Astrocyte (in vitro differentiated cells and primary cell): ENCODE results near the gene PROSER1. TPM values are rescaled to one million over a fixed set of nuclear protein-coding genes. Genes with fewer than 3 reads are reported as not detected.
"Not testable (repeated sequence)": the region's sequence is repeated elsewhere in the genome, so short reads cannot be mapped to it uniquely, and the experiment has no call there.

Experiments
- DNase-seq: peaks from one replicate; pipeline ENCODE4 v3.0.0-alpha.2; 2010; ENCODE audit warnings: low read depth
- FAIRE-seq: peaks from 2 replicates; lab custom pipeline; 2011; peaks lifted over from hg19 to GRCh38; lab: Jason Lieb, UNC
- H2AFZ ChIP-seq: 2 replicates; pipeline ENCODE4 v1.6.0; 2012; ENCODE audit warnings: low read depth, low read length, inconsistent platforms
- H3K27ac ChIP-seq: 2 replicates; pipeline ENCODE4 v1.5.1; 2011; ENCODE audit warnings: low read depth, low read length, inconsistent platforms
- H3K27me3 ChIP-seq: 2 replicates; pipeline ENCODE4 v1.6.0; 2011; ENCODE audit warnings: low read length, inconsistent platforms; ENCODE audit not compliant: insufficient read depth
- H3K36me3 ChIP-seq: 2 replicates; pipeline ENCODE4 v1.5.1; 2011; ENCODE audit warnings: low read length, inconsistent platforms; ENCODE audit not compliant: insufficient read depth
- H3K4me1 ChIP-seq: 2 replicates; pipeline ENCODE4 v1.5.1; 2011; ENCODE audit warnings: low read length, inconsistent platforms; ENCODE audit not compliant: insufficient read depth
- H3K4me2 ChIP-seq: 2 replicates; pipeline ENCODE4 v1.6.0; 2012; ENCODE audit warnings: low read length, inconsistent platforms
- H3K4me3 ChIP-seq: 2 replicates; pipeline ENCODE4 v1.5.1; 2011; ENCODE audit warnings: low read depth, mild to moderate bottlenecking, low read length, inconsistent platforms; ENCODE audit not compliant: insufficient read depth
- H3K79me2 ChIP-seq: 2 replicates; pipeline ENCODE4 v1.6.0; 2012; ENCODE audit warnings: mild to moderate bottlenecking, low read length, inconsistent platforms; ENCODE audit not compliant: insufficient read depth
- H3K9ac ChIP-seq: 2 replicates; pipeline ENCODE4 v1.6.0; 2012; ENCODE audit warnings: mild to moderate bottlenecking, low read length, inconsistent platforms
- H3K9me3 ChIP-seq: 2 replicates; pipeline ENCODE4 v1.5.1; 2012; ENCODE audit warnings: low read depth, mild to moderate bottlenecking, low read length, inconsistent platforms; ENCODE audit not compliant: insufficient read depth
- H4K20me1 ChIP-seq: 2 replicates; pipeline ENCODE4 v1.6.0; 2012; ENCODE audit warnings: low read length, inconsistent platforms; ENCODE audit not compliant: insufficient read depth
- H3K27ac Mint-ChIP-seq: one replicate; pipeline ENCODE4 v1.8.0; 2021; ENCODE audit warnings: mild to moderate bottlenecking, mixed read lengths; ENCODE audit not compliant: unreplicated experiment
- H3K27me3 Mint-ChIP-seq: one replicate; pipeline ENCODE4 v1.8.0; 2021; ENCODE audit warnings: low read depth, mixed read lengths; ENCODE audit not compliant: unreplicated experiment
- H3K36me3 Mint-ChIP-seq: one replicate; pipeline ENCODE4 v1.8.0; 2021; ENCODE audit warnings: low read depth, mixed read lengths; ENCODE audit not compliant: unreplicated experiment
- H3K4me1 Mint-ChIP-seq: one replicate; pipeline ENCODE4 v1.8.0; 2021; ENCODE audit warnings: low read depth, mixed read lengths; ENCODE audit not compliant: unreplicated experiment
- H3K4me3 Mint-ChIP-seq: one replicate; pipeline ENCODE4 v1.8.0; 2021; ENCODE audit warnings: mild to moderate bottlenecking, moderate library complexity, mixed read lengths; ENCODE audit not compliant: unreplicated experiment
- H3K9me3 Mint-ChIP-seq: one replicate; pipeline ENCODE4 v1.8.0; 2021; ENCODE audit warnings: mild to moderate bottlenecking, mixed read lengths; ENCODE audit not compliant: unreplicated experiment
- EZH2 ChIP-seq: IDR thresholded peaks from 2 replicates; pipeline ENCODE4 v1.6.1; 2012; ENCODE audit warnings: mild to moderate bottlenecking, low read length, inconsistent platforms; ENCODE audit not compliant: insufficient read depth
- total RNA-seq: library from RNA; stranded (reverse); gene quantifications from 2 replicates; pipeline ENCODE4 v1.2.1, GENCODE V29; 2021
- TF ChIP-seq, protein P1 (sequence below): IDR thresholded peaks from 2 replicates; pipeline ENCODE4 v1.5.1; 2011; ENCODE audit warnings: low read depth, mild to moderate bottlenecking, inconsistent platforms, low read length, moderate library complexity; ENCODE audit not compliant: insufficient read depth

Gene PROSER1
- total RNA-seq, 1 donor from 2014 or later = 35.3 TPM

DNA sequence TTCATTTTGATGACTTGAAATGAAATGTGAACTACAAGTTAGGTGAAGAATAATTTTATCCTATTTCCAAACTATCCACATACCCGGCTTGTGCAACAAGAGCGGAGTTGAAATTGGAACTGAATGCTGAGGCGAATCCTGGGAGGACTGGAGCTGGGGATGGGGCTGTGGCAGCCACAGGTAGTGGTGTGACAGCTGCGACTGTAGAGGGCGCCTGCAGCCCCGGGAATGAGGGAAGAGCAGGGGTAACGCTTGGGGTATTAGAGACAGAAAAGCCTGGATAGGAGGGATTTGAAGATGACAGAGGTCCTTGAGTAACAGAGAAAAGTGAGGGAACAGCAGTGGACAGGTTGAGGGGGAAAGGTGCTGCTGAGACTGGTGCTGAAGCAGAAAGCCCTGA is 25.3 kb downstream of the PROSER1 start:
- H3K27ac Mint-ChIP-seq = no peak overlapping the region
- no peak for TF ChIP-seq EZH2
- TF ChIP-seq, protein P1, sequence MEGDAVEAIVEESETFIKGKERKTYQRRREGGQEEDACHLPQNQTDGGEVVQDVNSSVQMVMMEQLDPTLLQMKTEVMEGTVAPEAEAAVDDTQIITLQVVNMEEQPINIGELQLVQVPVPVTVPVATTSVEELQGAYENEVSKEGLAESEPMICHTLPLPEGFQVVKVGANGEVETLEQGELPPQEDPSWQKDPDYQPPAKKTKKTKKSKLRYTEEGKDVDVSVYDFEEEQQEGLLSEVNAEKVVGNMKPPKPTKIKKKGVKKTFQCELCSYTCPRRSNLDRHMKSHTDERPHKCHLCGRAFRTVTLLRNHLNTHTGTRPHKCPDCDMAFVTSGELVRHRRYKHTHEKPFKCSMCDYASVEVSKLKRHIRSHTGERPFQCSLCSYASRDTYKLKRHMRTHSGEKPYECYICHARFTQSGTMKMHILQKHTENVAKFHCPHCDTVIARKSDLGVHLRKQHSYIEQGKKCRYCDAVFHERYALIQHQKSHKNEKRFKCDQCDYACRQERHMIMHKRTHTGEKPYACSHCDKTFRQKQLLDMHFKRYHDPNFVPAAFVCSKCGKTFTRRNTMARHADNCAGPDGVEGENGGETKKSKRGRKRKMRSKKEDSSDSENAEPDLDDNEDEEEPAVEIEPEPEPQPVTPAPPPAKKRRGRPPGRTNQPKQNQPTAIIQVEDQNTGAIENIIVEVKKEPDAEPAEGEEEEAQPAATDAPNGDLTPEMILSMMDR = no peak
- no peaks in the 10 kb centered on the region for H3K4me1 Mint-ChIP-seq
- H3K36me3 ChIP-seq = peaks cover 38% of the 10 kb centered on the region
- no peak overlapping the region for H3K27ac ChIP-seq
- H3K36me3 Mint-ChIP-seq = peaks cover 21% of the 10 kb centered on the region
- H3K9ac ChIP-seq = no peak overlapping the region
- no peaks in the 10 kb centered on the region for H3K9me3 ChIP-seq
- H3K4me3 ChIP-seq = no peak overlapping the region
- no peaks in the 10 kb centered on the region for H4K20me1 ChIP-seq
- no peaks in the 10 kb centered on the region for H3K27me3 Mint-ChIP-seq
- H3K27me3 ChIP-seq = no peaks in the 10 kb centered on the region
- no peaks in the 10 kb centered on the region for H3K9me3 Mint-ChIP-seq
- H2AFZ ChIP-seq = no peak overlapping the region
- H3K4me1 ChIP-seq = no peaks in the 10 kb centered on the region
- H3K79me2 ChIP-seq = no peaks in the 10 kb centered on the region
- DNase-seq = no peak
- no peak overlapping the region for H3K4me2 ChIP-seq
- no peak overlapping the region for H3K4me3 Mint-ChIP-seq
- no peak for FAIRE-seq

DNA sequence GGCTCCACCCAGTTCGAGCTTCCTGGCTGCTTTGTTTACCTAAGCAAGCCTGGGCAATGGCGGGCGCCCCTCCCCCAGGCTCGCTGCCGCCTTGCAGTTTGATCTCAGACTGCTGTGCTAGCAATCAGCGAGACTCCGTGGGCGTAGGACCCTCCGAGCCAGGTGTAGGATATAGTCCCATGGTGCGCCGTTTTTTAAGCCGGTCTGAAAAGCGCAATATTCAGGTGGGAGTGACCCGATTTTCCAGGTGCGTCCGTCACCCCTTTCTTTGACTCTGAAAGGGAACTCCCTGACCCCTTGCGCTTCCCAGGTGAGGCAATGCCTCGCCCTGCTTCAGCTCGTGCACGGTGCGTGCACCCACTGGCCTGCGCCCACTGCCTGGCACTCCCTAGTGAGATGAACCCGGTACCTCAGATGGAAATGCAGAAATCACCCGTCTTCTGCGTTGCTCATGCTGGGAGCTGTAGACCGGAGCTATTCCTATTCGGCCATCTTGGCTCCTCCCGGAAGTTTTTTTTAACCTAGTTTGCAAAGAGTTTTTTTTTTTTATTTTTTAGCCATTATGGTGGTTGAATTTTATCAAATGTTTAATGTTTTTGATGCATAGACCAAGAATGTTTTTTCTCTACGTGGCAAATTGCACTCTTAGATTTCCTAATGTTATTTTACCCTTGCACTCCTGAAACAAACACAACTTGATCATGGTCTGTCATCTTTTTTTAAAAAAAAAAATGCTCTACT is 31.3 kb downstream of the PROSER1 start:
- not testable (repeated sequence) for H3K4me3 Mint-ChIP-seq, H3K4me3 ChIP-seq, H3K27ac Mint-ChIP-seq, H3K79me2 ChIP-seq, FAIRE-seq, H3K27ac ChIP-seq, H3K36me3 ChIP-seq, H3K9me3 Mint-ChIP-seq, H2AFZ ChIP-seq, H3K4me1 ChIP-seq, H3K4me1 Mint-ChIP-seq, H3K9me3 ChIP-seq, H3K4me2 ChIP-seq, H3K27me3 Mint-ChIP-seq, H3K27me3 ChIP-seq, H3K9ac ChIP-seq, DNase-seq, H4K20me1 ChIP-seq
- peaks cover 11% of the 10 kb centered on the region for H3K36me3 Mint-ChIP-seq

DNA sequence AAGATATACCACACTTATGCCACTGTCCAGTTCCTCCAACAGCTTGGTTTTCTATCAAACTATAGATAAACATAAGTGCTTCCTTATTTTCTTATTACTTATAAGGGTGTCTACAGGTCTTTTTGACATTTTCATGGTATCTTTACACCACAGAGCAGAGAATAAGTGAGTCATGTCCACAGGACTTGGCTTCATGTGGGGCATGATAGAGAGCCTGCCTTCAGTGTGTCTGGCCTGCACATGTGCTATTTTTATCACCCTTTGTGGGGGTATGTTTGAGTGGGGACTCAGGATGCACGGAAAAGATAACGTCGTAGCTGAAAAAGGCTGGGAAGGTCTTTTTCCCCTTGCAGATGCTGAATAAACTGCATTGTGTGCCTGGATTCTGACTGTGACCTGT is 39.1 kb downstream of the PROSER1 start:
- peaks cover 3% of the 10 kb centered on the region for H3K4me1 Mint-ChIP-seq
- Histone ChIP-seq H3K36me3 (no peaks in the 10 kb centered on the region), H3K79me2 (no peaks in the 10 kb centered on the region), H3K4me1 (no peaks in the 10 kb centered on the region), H3K4me2 (no peak overlapping the region), H3K4me3 (no peak overlapping the region), H3K27me3 (no peaks in the 10 kb centered on the region), H2AFZ (no peak overlapping the region), H3K9ac (no peak overlapping the region), H3K27ac (no peak overlapping the region), H3K9me3 (no peaks in the 10 kb centered on the region), H4K20me1 (no peaks in the 10 kb centered on the region)
- H3K36me3 Mint-ChIP-seq = no peaks in the 10 kb centered on the region
- no peaks in the 10 kb centered on the region for H3K27me3 Mint-ChIP-seq
- H3K27ac Mint-ChIP-seq = no peak overlapping the region
- H3K9me3 Mint-ChIP-seq = no peaks in the 10 kb centered on the region
- DNase-seq (no peak), FAIRE-seq (no peak)
- TF ChIP-seq EZH2 = no peak
- TF ChIP-seq, protein P1 = no peak
- no peak overlapping the region for H3K4me3 Mint-ChIP-seq
